Stimulated activated CD4-positive, alpha-beta T cell treated with anti-CD3 and anti-CD28 coated beads, Interleukin-1b, Interleukin-23, amount 100 ng/mL, for 4 hours (primary cell): ENCODE data around the gene DCTN3.

Experiments used
- DNase-seq, 2 donors: peaks; one replicate each; pipeline ENCODE4 v3.0.0-alpha.2; 2020; ENCODE audit warnings: low read depth in 2 of 2

DCTN3 gene

GRCh38 chr9:34623374-34624235, 3.3 kb upstream of the DCTN3 start:
- DNase-seq, result no peak

GRCh38 chr9:34615132-34615531, 5.2 kb downstream of the DCTN3 start:
- DNase-seq, result no peak

- DNase-seq, result peak; percentile 52 to 56
Observed at GRCh38 chr9:34612788-34613390, 7.4 kb downstream of the DCTN3 start.

GRCh38 chr9:34611811-34612787, 8.2 kb downstream of the DCTN3 start, which contains the start of gene RPP25L:
Gene RPP25L, minus strand, starts transcription at chr9:34612097. Its CDS starts 801 bp downstream, at chr9:34611296.
- peak; percentile 73 to 90 for DNase-seq

- DNase-seq, result no peak
Observed at GRCh38 chr9:34611251-34611810, 9.0 kb downstream of the DCTN3 start.

- DNase-seq, result no peak
Observed at GRCh38 chr9:34610434-34611206, 9.7 kb downstream of the DCTN3 start.

GRCh38 chr9:34607331-34607730, 13.0 kb downstream of the DCTN3 start:
- no peak for DNase-seq

GRCh38 chr9:34606905-34607304, 13.4 kb downstream of the DCTN3 start:
- no peak for DNase-seq

GRCh38 chr9:34606190-34606589, 14.1 kb downstream of the DCTN3 start:
- DNase-seq, result no peak

- DNase-seq, result peak; percentile 70 to 79
Observed at GRCh38 chr9:34603610-34604231, 16.6 kb downstream of the DCTN3 start.

GRCh38 chr9:34601937-34602573, 18.2 kb downstream of the DCTN3 start:
- no peak for DNase-seq

GRCh38 chr9:34600908-34601307, 19.4 kb downstream of the DCTN3 start:
- no peak for DNase-seq

- DNase-seq, result no peak
Observed at GRCh38 chr9:34599546-34599945, 20.7 kb downstream of the DCTN3 start.

GRCh38 chr9:34594177-34594576, 26.1 kb downstream of the DCTN3 start:
- no peak for DNase-seq

GRCh38 chr9:34592895-34593601, 27.2 kb downstream of the DCTN3 start:
- DNase-seq, result no peak

GRCh38 chr9:34591917-34592866, 28.1 kb downstream of the DCTN3 start:
- DNase-seq, result no peak

GRCh38 chr9:34591248-34591916, 28.9 kb downstream of the DCTN3 start:
- DNase-seq, result peak; percentile 77 to 83
